AG10803 (cell line): ENCODE measurements around the gene SLC22A3.

ENCODE experiments used
- DNase-seq: peaks from one replicate; pipeline ENCODE4 v3.0.0; 2010; ENCODE audit warnings: low read depth
- H3K4me3 ChIP-seq: 2 replicates; pipeline ENCODE4 v1.5.1; 2011; ENCODE audit warnings: mild to moderate bottlenecking, low read length, control low read depth
- TF ChIP-seq, protein P1 (sequence below): conservative IDR thresholded peaks from 2 replicates; pipeline ENCODE4 v1.5.1; 2011; ENCODE audit warnings: mild to moderate bottlenecking, low read length, control low read depth, inconsistent platforms

Gene SLC22A3

DNA sequence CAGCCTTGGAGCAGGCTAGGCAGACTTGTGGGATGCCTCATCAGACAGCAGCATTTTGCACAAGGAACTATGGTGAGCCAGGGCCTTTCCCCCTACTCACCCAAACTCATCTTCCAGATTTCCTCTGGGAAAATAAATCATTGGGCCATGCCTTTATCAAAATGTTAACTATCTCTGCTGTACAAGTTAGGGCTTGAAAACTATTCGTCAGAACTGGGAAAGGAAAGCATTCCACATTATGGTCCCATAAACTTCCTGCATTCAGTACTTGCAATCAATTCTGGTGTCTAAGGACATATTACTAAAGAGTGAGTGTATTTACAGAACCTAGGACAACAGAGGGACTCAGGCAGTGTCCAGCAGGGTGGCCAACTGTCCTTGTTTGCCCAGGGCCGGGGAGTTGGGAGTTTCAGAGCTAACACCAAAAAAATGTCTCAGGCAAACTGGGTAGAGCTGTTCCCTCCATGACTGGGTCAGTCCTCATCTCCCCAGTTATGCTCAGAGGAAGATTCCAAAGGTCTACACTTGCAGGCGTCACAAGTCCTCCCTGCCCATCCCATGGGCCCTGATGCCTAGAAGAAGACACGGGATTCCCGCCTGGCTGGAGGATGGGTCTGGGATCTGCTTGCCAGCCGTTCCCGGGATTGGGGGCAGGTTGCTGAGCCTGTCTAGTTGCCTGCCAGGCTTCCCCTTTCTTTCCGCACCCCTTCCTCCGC is 72.2 kb downstream of the SLC22A3 start:
- no peak overlapping the region for H3K4me3 ChIP-seq
- DNase-seq = no peak
- TF ChIP-seq, protein P1, sequence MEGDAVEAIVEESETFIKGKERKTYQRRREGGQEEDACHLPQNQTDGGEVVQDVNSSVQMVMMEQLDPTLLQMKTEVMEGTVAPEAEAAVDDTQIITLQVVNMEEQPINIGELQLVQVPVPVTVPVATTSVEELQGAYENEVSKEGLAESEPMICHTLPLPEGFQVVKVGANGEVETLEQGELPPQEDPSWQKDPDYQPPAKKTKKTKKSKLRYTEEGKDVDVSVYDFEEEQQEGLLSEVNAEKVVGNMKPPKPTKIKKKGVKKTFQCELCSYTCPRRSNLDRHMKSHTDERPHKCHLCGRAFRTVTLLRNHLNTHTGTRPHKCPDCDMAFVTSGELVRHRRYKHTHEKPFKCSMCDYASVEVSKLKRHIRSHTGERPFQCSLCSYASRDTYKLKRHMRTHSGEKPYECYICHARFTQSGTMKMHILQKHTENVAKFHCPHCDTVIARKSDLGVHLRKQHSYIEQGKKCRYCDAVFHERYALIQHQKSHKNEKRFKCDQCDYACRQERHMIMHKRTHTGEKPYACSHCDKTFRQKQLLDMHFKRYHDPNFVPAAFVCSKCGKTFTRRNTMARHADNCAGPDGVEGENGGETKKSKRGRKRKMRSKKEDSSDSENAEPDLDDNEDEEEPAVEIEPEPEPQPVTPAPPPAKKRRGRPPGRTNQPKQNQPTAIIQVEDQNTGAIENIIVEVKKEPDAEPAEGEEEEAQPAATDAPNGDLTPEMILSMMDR = no peak

DNA sequence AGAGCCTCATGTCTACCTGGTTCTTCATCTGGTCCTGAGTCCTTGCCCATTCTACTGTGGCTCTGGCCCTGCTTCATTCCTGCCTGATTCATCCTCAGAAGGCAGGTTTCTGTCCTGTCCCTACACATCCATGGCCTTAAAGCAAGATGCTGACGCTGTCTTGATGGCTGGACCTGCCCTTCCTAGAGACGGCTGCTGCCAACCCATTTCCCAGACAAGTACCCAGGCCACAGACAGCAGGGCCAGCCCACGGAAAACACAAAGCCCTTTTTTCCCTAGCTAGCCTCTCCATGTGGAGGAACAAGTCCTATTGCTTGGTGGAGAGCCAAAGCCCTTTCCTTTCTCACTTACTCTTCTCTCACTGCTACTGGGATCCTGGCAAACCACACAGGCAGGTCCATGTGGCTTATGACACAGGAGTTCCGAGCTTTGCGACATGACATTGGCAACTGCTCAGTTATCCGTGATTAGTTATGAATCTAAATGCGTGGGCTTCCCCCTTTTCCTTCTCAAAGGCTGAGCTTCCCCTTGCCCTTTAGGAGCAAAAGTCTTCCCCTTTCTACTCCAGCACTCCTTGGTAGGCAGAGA is 72.9 kb downstream of the SLC22A3 start:
- H3K4me3 ChIP-seq = no peak overlapping the region
- TF ChIP-seq, protein P1 = no peak

DNA sequence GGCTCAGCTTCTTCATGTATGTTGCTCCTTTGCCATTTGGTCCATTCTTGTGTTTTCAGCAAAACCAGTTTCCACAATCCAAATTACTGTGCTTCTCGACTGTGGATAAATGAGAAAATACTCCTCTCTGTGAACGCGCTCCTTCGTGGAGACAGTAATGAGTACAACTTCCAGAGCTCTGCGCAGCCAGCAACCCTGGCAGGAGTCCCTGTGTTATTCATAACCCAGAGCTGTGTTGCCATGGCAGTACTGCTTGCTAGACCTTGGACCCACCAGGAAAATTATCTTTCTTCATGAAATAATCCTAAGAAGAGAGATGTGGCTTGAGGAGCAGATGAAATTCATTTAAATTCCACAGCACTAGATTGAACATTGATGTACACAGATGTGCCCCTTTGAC is 73.7 kb downstream of the SLC22A3 start:
- TF ChIP-seq, protein P1 = no peak
- H3K4me3 ChIP-seq = no peak overlapping the region
- peak; percentile 29 for DNase-seq

More for the DNA sequence above, 72.9 kb downstream of the SLC22A3 start:
- no peak for DNase-seq

DNA sequence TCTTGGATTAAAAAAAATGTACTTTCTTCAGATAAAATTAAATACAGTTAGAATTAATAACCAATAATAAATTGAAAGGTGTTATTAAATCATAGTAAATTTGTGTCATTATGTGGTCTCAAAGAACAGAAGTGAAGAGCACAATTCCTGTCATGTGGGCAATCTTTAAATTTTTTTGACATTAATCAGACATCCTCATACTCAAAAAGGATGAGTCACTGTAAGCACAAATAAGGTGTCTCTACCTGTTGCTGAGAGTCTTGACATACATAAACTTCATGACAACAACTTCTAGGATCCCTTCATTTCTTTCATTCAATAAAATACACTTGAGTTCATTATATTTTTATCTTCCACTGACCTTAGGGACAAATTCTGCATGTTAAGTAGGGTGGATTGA is 76.1 kb downstream of the SLC22A3 start:
- TF ChIP-seq, protein P1 = no peak
- no peak for DNase-seq
- H3K4me3 ChIP-seq = no peak overlapping the region

DNA sequence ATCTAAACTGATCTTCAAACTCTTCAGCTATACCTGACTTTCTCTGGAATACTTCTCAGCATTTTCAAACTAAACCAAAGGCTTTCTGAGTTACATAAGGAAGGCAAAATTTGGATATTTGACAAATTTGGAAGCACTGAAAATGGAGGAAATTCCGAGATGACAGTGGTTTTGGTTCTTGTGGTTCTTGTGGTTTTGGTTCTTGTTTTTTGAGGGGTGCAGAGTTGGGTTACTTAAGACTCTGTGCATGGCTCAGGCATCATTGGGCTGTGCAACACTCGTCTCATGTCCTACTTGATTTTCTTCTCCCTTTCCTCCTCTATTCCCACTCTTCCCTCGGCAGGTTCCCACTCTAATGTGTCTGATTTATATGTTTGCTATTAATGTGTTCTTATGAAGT is 78.0 kb downstream of the SLC22A3 start:
- TF ChIP-seq, protein P1 = no peak
- DNase-seq = peak; percentile 45
- no peak overlapping the region for H3K4me3 ChIP-seq

DNA sequence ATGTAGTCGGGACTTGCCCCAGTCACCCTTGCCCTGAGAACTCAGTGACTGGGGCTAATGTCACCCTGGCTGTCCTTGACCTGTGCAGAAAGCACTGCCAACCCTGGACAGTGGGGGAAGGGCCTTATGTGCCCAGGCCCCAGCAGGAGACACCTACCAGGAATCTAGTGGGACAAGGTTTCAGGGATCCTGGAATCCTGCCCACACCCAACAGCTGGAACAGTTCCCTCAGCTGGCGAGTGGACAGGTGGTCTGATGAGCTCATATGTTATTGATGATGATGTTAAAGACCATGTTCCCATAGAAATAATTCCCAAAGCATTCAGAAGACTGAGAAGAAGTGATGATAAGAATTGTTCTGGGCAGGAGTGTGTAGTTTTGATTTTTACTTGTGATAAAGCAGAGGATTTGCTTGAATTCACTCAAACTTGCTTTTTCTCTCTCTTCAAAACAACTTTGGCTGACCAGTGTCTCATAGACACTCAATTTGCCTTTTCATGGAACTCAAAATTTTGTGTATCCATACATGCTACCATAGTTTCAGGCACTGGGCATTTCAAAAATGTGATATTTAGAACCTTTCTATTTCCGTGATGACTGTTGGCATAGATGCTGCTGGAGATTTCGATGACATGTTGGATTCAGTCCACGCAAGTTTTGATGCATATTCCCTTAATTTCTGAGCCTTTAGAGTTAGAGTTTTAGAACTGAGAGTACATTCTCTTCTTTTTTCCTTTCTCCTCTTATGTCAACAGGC is 79.3 kb downstream of the SLC22A3 start:
- no peak for DNase-seq
- TF ChIP-seq, protein P1 = no peak
- H3K4me3 ChIP-seq = no peak overlapping the region
